Measurements from ENCODE around the gene LBX1. TPM values are rescaled to one million over a fixed set of nuclear protein-coding genes. Genes with fewer than 3 reads are reported as not detected.
A peak's percentile ranks its signal among the peaks of the same experiment; 100 is the strongest.

The LBX1 gene
- polyA plus RNA-seq, 4 donors, result 0.04 TPM; not detected in 3

- Histone ChIP-seq H3K9me3 (ENCODE audit: control insufficient read depth in 2 of 2, insufficient read depth in 1 of 2, low read depth in 1 of 2, low read length in 1 of 2) (no peaks in the 10 kb centered on the region), H3K36me3 (ENCODE audit: control insufficient read depth in 3 of 3, insufficient read depth in 2 of 3, low read depth in 1 of 3, low read length in 3 of 3) (no peaks in the 10 kb centered on the region), H3K4me3 (ENCODE audit: low read depth in 1 of 3, low read length in 3 of 3) (no peak overlapping the region), H3K27me3 (ENCODE audit: control insufficient read depth in 3 of 3, insufficient read depth in 3 of 3, low read length in 3 of 3) (peaks cover 0 to 38% (median 9%) of the 10 kb centered on the region in 3 donors), H3K27ac (ENCODE audit: low read depth in 1 of 3, low read length in 2 of 3) (no peak overlapping the region), H3K4me1 (ENCODE audit: control insufficient read depth in 3 of 3, insufficient read depth in 2 of 3, low read depth in 1 of 3, low read length in 2 of 3) (no peaks in the 10 kb centered on the region)
- 79 to 84% (median 81%) methylated on average over 13 of the region's 13 CpGs for WGBS, 3 donors
- FAIRE-seq (no peak), DNase-seq (no peak)
Measured at GRCh38 chr10:101266381-101267289, 37.4 kb upstream of the LBX1 start.

- Histone ChIP-seq H3K4me1 (ENCODE audit: control insufficient read depth in 3 of 3, insufficient read depth in 2 of 3, low read depth in 1 of 3, low read length in 2 of 3) (no peaks in the 10 kb centered on the region), H3K27ac (ENCODE audit: low read depth in 1 of 3, low read length in 2 of 3) (no peak overlapping the region), H3K4me3 (ENCODE audit: low read depth in 1 of 3, low read length in 3 of 3) (no peak overlapping the region), H3K9me3 (ENCODE audit: control insufficient read depth in 2 of 2, insufficient read depth in 1 of 2, low read depth in 1 of 2, low read length in 1 of 2) (peaks cover 0 to 6% of the 10 kb centered on the region in 2 donors), H3K27me3 (ENCODE audit: control insufficient read depth in 3 of 3, insufficient read depth in 3 of 3, low read length in 3 of 3) (peaks cover 0 to 46% (median 11%) of the 10 kb centered on the region in 3 donors), H3K36me3 (ENCODE audit: control insufficient read depth in 3 of 3, insufficient read depth in 2 of 3, low read depth in 1 of 3, low read length in 3 of 3) (no peaks in the 10 kb centered on the region)
- no peak for FAIRE-seq
- WGBS, 3 donors, result 55 to 64% (median 60%) methylated on average over 11 of the region's 11 CpGs
- DNase-seq, result no peak
Measured at GRCh38 chr10:101263150-101263752, 34.0 kb upstream of the LBX1 start.

- H3K27ac ChIP-seq (ENCODE audit: low read depth in 1 of 3, low read length in 2 of 3), result no peak overlapping the region
- no peak for FAIRE-seq
- DNase-seq, result no peak
- no peaks in the 10 kb centered on the region for H3K4me1 ChIP-seq (ENCODE audit: control insufficient read depth in 3 of 3, insufficient read depth in 2 of 3, low read depth in 1 of 3, low read length in 2 of 3)
- peaks cover 0 to 46% (median 11%) of the 10 kb centered on the region in 3 donors for H3K27me3 ChIP-seq (ENCODE audit: control insufficient read depth in 3 of 3, insufficient read depth in 3 of 3, low read length in 3 of 3)
- 23 to 54% (median 33%) methylated on average over 9 of the region's 9 CpGs for WGBS, 3 donors
- peaks cover 0 to 12% of the 10 kb centered on the region in 2 donors for H3K9me3 ChIP-seq (ENCODE audit: control insufficient read depth in 2 of 2, insufficient read depth in 1 of 2, low read depth in 1 of 2, low read length in 1 of 2)
- no peaks in the 10 kb centered on the region for H3K36me3 ChIP-seq (ENCODE audit: control insufficient read depth in 3 of 3, insufficient read depth in 2 of 3, low read depth in 1 of 3, low read length in 3 of 3)
- H3K4me3 ChIP-seq (ENCODE audit: low read depth in 1 of 3, low read length in 3 of 3), result no peak overlapping the region
Measured at GRCh38 chr10:101262147-101262546, 32.9 kb upstream of the LBX1 start.

GRCh38 chr10:101261702-101262101 lies 32.4 kb upstream of the LBX1 start:
- DNase-seq (no peak), FAIRE-seq (no peak)
- Histone ChIP-seq H3K4me3 (ENCODE audit: low read depth in 1 of 3, low read length in 3 of 3) (no peak overlapping the region), H3K27me3 (ENCODE audit: control insufficient read depth in 3 of 3, insufficient read depth in 3 of 3, low read length in 3 of 3) (peaks cover 0 to 46% (median 11%) of the 10 kb centered on the region in 3 donors), H3K36me3 (ENCODE audit: control insufficient read depth in 3 of 3, insufficient read depth in 2 of 3, low read depth in 1 of 3, low read length in 3 of 3) (no peaks in the 10 kb centered on the region), H3K4me1 (ENCODE audit: control insufficient read depth in 3 of 3, insufficient read depth in 2 of 3, low read depth in 1 of 3, low read length in 2 of 3) (no peaks in the 10 kb centered on the region), H3K27ac (ENCODE audit: low read depth in 1 of 3, low read length in 2 of 3) (no peak overlapping the region), H3K9me3 (ENCODE audit: control insufficient read depth in 2 of 2, insufficient read depth in 1 of 2, low read depth in 1 of 2, low read length in 1 of 2) (peaks cover 0 to 12% of the 10 kb centered on the region in 2 donors)
- 35 to 61% (median 53%) methylated on average over 3 of the region's 3 CpGs for WGBS, 3 donors

- Histone ChIP-seq H3K27ac (ENCODE audit: low read depth in 1 of 3, low read length in 2 of 3) (no peak overlapping the region), H3K9me3 (ENCODE audit: control insufficient read depth in 2 of 2, insufficient read depth in 1 of 2, low read depth in 1 of 2, low read length in 1 of 2) (peaks cover 0 to 12% of the 10 kb centered on the region in 2 donors), H3K27me3 (ENCODE audit: control insufficient read depth in 3 of 3, insufficient read depth in 3 of 3, low read length in 3 of 3) (peaks cover 0 to 42% (median 11%) of the 10 kb centered on the region in 3 donors), H3K36me3 (ENCODE audit: control insufficient read depth in 3 of 3, insufficient read depth in 2 of 3, low read depth in 1 of 3, low read length in 3 of 3) (no peaks in the 10 kb centered on the region), H3K4me3 (ENCODE audit: low read depth in 1 of 3, low read length in 3 of 3) (no peak overlapping the region), H3K4me1 (ENCODE audit: control insufficient read depth in 3 of 3, insufficient read depth in 2 of 3, low read depth in 1 of 3, low read length in 2 of 3) (no peaks in the 10 kb centered on the region)
- WGBS, 3 donors, result 16 to 28% (median 17%) methylated on average over 17 to 21 of the region's 21 CpGs
- FAIRE-seq (no peak), DNase-seq (no peak)
Measured at GRCh38 chr10:101260764-101261481, 31.7 kb upstream of the LBX1 start.

- no peaks in the 10 kb centered on the region for H3K4me1 ChIP-seq (ENCODE audit: control insufficient read depth in 3 of 3, insufficient read depth in 2 of 3, low read depth in 1 of 3, low read length in 2 of 3)
- 86 to 95% (median 86%) methylated on average over 4 of the region's 4 CpGs for WGBS, 3 donors
- H3K4me3 ChIP-seq (ENCODE audit: low read depth in 1 of 3, low read length in 3 of 3), result no peak overlapping the region
- peaks cover 0 to 12% of the 10 kb centered on the region in 2 donors for H3K9me3 ChIP-seq (ENCODE audit: control insufficient read depth in 2 of 2, insufficient read depth in 1 of 2, low read depth in 1 of 2, low read length in 1 of 2)
- peaks cover 0 to 44% (median 13%) of the 10 kb centered on the region in 3 donors for H3K27me3 ChIP-seq (ENCODE audit: control insufficient read depth in 3 of 3, insufficient read depth in 3 of 3, low read length in 3 of 3)
- H3K27ac ChIP-seq (ENCODE audit: low read depth in 1 of 3, low read length in 2 of 3), result no peak overlapping the region
- no peak for FAIRE-seq
- DNase-seq, result peak in 1 of 2 donors; percentile 30
- H3K36me3 ChIP-seq (ENCODE audit: control insufficient read depth in 3 of 3, insufficient read depth in 2 of 3, low read depth in 1 of 3, low read length in 3 of 3), result no peaks in the 10 kb centered on the region
Measured at GRCh38 chr10:101258179-101258885, 29.1 kb upstream of the LBX1 start.

GRCh38 chr10:101257491-101257890 lies 28.2 kb upstream of the LBX1 start:
- FAIRE-seq, result no peak
- Histone ChIP-seq H3K9me3 (ENCODE audit: control insufficient read depth in 2 of 2, insufficient read depth in 1 of 2, low read depth in 1 of 2, low read length in 1 of 2) (peaks cover 0 to 12% of the 10 kb centered on the region in 2 donors), H3K27ac (ENCODE audit: low read depth in 1 of 3, low read length in 2 of 3) (no peak overlapping the region), H3K4me3 (ENCODE audit: low read depth in 1 of 3, low read length in 3 of 3) (no peak overlapping the region), H3K27me3 (ENCODE audit: control insufficient read depth in 3 of 3, insufficient read depth in 3 of 3, low read length in 3 of 3) (peaks cover 0 to 38% (median 10%) of the 10 kb centered on the region in 3 donors), H3K36me3 (ENCODE audit: control insufficient read depth in 3 of 3, insufficient read depth in 2 of 3, low read depth in 1 of 3, low read length in 3 of 3) (no peaks in the 10 kb centered on the region), H3K4me1 (ENCODE audit: control insufficient read depth in 3 of 3, insufficient read depth in 2 of 3, low read depth in 1 of 3, low read length in 2 of 3) (no peaks in the 10 kb centered on the region)
- no peak for DNase-seq
- 88 to 92% (median 91%) methylated on average over 4 of the region's 4 CpGs for WGBS, 3 donors

GRCh38 chr10:101257084-101257483 lies 27.8 kb upstream of the LBX1 start:
- peaks cover 0 to 12% of the 10 kb centered on the region in 2 donors for H3K9me3 ChIP-seq (ENCODE audit: control insufficient read depth in 2 of 2, insufficient read depth in 1 of 2, low read depth in 1 of 2, low read length in 1 of 2)
- peaks cover 0 to 34% (median 12%) of the 10 kb centered on the region in 3 donors for H3K27me3 ChIP-seq (ENCODE audit: control insufficient read depth in 3 of 3, insufficient read depth in 3 of 3, low read length in 3 of 3)
- 72 to 81% (median 72%) methylated on average over 3 of the region's 3 CpGs for WGBS, 3 donors
- no peak for DNase-seq
- no peak overlapping the region for H3K27ac ChIP-seq (ENCODE audit: low read depth in 1 of 3, low read length in 2 of 3)
- H3K4me3 ChIP-seq (ENCODE audit: low read depth in 1 of 3, low read length in 3 of 3), result no peak overlapping the region
- no peaks in the 10 kb centered on the region for H3K36me3 ChIP-seq (ENCODE audit: control insufficient read depth in 3 of 3, insufficient read depth in 2 of 3, low read depth in 1 of 3, low read length in 3 of 3)
- FAIRE-seq, result no peak
- no peaks in the 10 kb centered on the region for H3K4me1 ChIP-seq (ENCODE audit: control insufficient read depth in 3 of 3, insufficient read depth in 2 of 3, low read depth in 1 of 3, low read length in 2 of 3)

Measured in small intestine (tissue), 7 donors.